SHP77 treated with DMSO at 0.1 percent for 48 hours (cell line): ENCODE measurements around the gene FERMT3.

Source experiments
- DNase-seq: peaks from one replicate; lab custom pipeline; 2025; lab: John Stamatoyannopoulos, UW

The FERMT3 gene

GRCh38 chr11:64186492-64187165 lies 19.9 kb upstream of the FERMT3 start:
- no peak for DNase-seq

- DNase-seq: no peak
Observed at GRCh38 chr11:64192434-64192833, 14.1 kb upstream of the FERMT3 start.

GRCh38 chr11:64196626-64197025 lies 9.9 kb upstream of the FERMT3 start:
- DNase-seq: no peak

- no peak for DNase-seq
Observed at GRCh38 chr11:64198511-64198910, 8.0 kb upstream of the FERMT3 start.

- no peak for DNase-seq
Observed at GRCh38 chr11:64201543-64201942, 5.0 kb upstream of the FERMT3 start.

GRCh38 chr11:64202992-64203391 lies 3.5 kb upstream of the FERMT3 start:
- DNase-seq: no peak

GRCh38 chr11:64203421-64204079 lies 3.0 kb upstream of the FERMT3 start:
- no peak for DNase-seq

GRCh38 chr11:64204080-64204440 lies 2.5 kb upstream of the FERMT3 start:
- DNase-seq: no peak

GRCh38 chr11:64204464-64204989 lies 2.0 kb upstream of the FERMT3 start:
- DNase-seq: peak; percentile 18

- DNase-seq: no peak
Observed at GRCh38 chr11:64207256-64208085, 950 bp downstream of the FERMT3 start.

- no peak for DNase-seq
Observed at GRCh38 chr11:64208086-64208795, 1.7 kb downstream of the FERMT3 start.

- no peak for DNase-seq
Observed at GRCh38 chr11:64208796-64209562, 2.5 kb downstream of the FERMT3 start.

- no peak for DNase-seq
Observed at GRCh38 chr11:64209563-64209843, 3.0 kb downstream of the FERMT3 start.

- DNase-seq: no peak
Observed at GRCh38 chr11:64210301-64211020, 3.9 kb downstream of the FERMT3 start.

GRCh38 chr11:64211181-64211872 lies 4.8 kb downstream of the FERMT3 start:
- DNase-seq: no peak

GRCh38 chr11:64216879-64217278 lies 10.4 kb downstream of the FERMT3 start:
- no peak for DNase-seq

GRCh38 chr11:64218628-64219353 lies 12.3 kb downstream of the FERMT3 start:
- DNase-seq: no peak

GRCh38 chr11:64219354-64219684 lies 12.8 kb downstream of the FERMT3 start:
- DNase-seq: no peak

GRCh38 chr11:64219755-64220154 lies 13.2 kb downstream of the FERMT3 start:
- DNase-seq: no peak

- no peak for DNase-seq
Observed at GRCh38 chr11:64220271-64220670, 13.8 kb downstream of the FERMT3 start.
